Right lobe of liver (tissue), 6 donors: Measurements from ENCODE around the gene ATP10A. TPM values are rescaled to one million over a fixed set of nuclear protein-coding genes. Genes with fewer than 3 reads are reported as not detected.
"Not testable (repeated sequence)": the region's sequence is repeated elsewhere in the genome, so short reads cannot be mapped to it uniquely, and the experiment has no call there.

Experiments
- ATAC-seq, 4 donors: fragments of 200-7000 bp; cut with Tn5 transposase; one replicate each; pipeline ENCODE4 v1.9.1; 2020; ENCODE audit warnings: mild to moderate bottlenecking in 4 of 4, moderate library complexity in 4 of 4
- DNase-seq, 3 donors: peaks; one replicate each; pipeline ENCODE4 v3.0.0-alpha.2; 2020
- H3K27ac ChIP-seq, 3 donors: fragments of 200-600 bp; one replicate each; pipeline ENCODE4 v1.8.0; 2022
- H3K27me3 ChIP-seq, 2 donors: fragments of 200-600 bp; one replicate each; pipeline ENCODE4 v1.8.0; 2022
- H3K36me3 ChIP-seq, 4 donors: fragments of 200-600 bp; sonication (generic) in 1 of 4; one replicate each; pipeline versions ENCODE4 v1.5.1 to v1.8.0; 2017 to 2022; ENCODE audit warnings: control low read depth in 1 of 4
- H3K4me1 ChIP-seq, 4 donors: fragments of 200-600 bp; sonication (generic) in 1 of 4; one replicate each; pipeline versions ENCODE4 v1.5.1 to v1.8.0; 2017 to 2022; ENCODE audit warnings: control low read depth in 1 of 4
- H3K4me3 ChIP-seq, 3 donors: fragments of 200-600 bp; one replicate each; pipeline ENCODE4 v1.8.0; 2022
- H3K9me3 ChIP-seq, 4 donors: fragments of 200-600 bp; sonication (generic) in 1 of 4; one replicate each; pipeline versions ENCODE4 v1.5.1 to v1.8.0; 2017 to 2022; ENCODE audit warnings: control low read depth in 1 of 4
- CTCF ChIP-seq, 4 donors: fragments of 200-600 bp in 3 of 4; fragments of 450-650 bp in 1 of 4; IDR thresholded peaks; one replicate each; pipeline versions ENCODE4 v1.5.1 to v1.8.0; 2016 to 2022; ENCODE audit warnings: antibody characterized with exemption in 4 of 4, mild to moderate bottlenecking in 2 of 4
- POLR2A ChIP-seq: fragments of 450-650 bp; IDR thresholded peaks from one replicate; pipeline ENCODE4 v1.6.1; 2017; ENCODE audit warnings: antibody characterized with exemption, mild to moderate bottlenecking
- WGBS: methylation state at CpG from one replicate; pipeline ENCODE4 v1.1.6; 2018; ENCODE audit warnings: low coverage, low lambda C conversion rate; ENCODE audit not compliant: insufficient coverage; ENCODE audit errors: missing lambda C conversion rate; 5-methylcytosine and 5-hydroxymethylcytosine counted together
- intact Hi-C, 2 donors: fragments of 100-400 bp; cut with DNase I; formaldehyde crosslinking; loops; one replicate each; pipeline versions ENCODE4 v1.11.2 to v1.14.1; 2022
- microRNA-seq, 2 donors: library from miRNA; unstranded; fragments of <30 nt; microRNA quantifications; one replicate each; pipeline ENCODE4, GENCODE V29; 2019 to 2020
- small RNA-seq, 2 experiments: library from RNA; depleted of rRNA; stranded (forward); fragments of <200 nt; gene quantifications; one replicate each; pipeline ENCODE3, GENCODE V24; 2016
- total RNA-seq, 6 experiments: library from RNA; depleted of rRNA in 2 of 6; stranded (reverse); fragments of >200 nt in 2 of 6; fragmentation: NEBNext Ultra II Directional in 3 of 6; extraction: Animal tissue kit (Norgen Biotek cat#: 25700) in 3 of 6; gene quantifications; one replicate each; pipeline versions ENCODE4 v1.1.0 to v1.2.4, GENCODE V29; 2016 to 2023
- donor health status: DM: no; HTN: yes; CAD: no.
- donor health status: DM: no; HTN: no; CAD: no.
- donor health status: DM: no; HTN: no; CAD: no.
- donor health status: DM: no; HTN: yes; CAD: no.
- donor health status: DM: no; HTN: yes; CAD: no.

Gene ATP10A
- total RNA-seq, 6 experiments from 2014 or later = 0.15 to 1.00 (median 0.34) TPM

GRCh38 chr15:25640381-25640780 is 222.7 kb downstream of the ATP10A start:
- Histone ChIP-seq H3K27ac (no peak overlapping the region), H3K27me3 (no peaks in the 10 kb centered on the region), H3K36me3 (no peaks in the 10 kb centered on the region), H3K9me3 (no peaks in the 10 kb centered on the region), H3K4me3 (no peak overlapping the region), H3K4me1 (no peaks in the 10 kb centered on the region)
- ATAC-seq = no peak
- no peak for DNase-seq
- TF ChIP-seq POLR2A (no peak), CTCF (IDR thresholded peaks at IDR 0.05) (no peak)
- WGBS = 60% methylated on average over 5 of the region's 5 CpGs
- intact Hi-C loops = no loop called here

GRCh38 chr15:25636486-25636885 is 226.6 kb downstream of the ATP10A start:
- H3K27ac ChIP-seq, H3K4me3 ChIP-seq, H3K9me3 ChIP-seq, intact Hi-C loops, DNase-seq, H3K27me3 ChIP-seq, ATAC-seq, H3K36me3 ChIP-seq, H3K4me1 ChIP-seq: not testable (repeated sequence)
- 25% methylated on average over 9 of the region's 9 CpGs for WGBS

GRCh38 chr15:25635191-25635590 is 227.9 kb downstream of the ATP10A start:
- Histone ChIP-seq H3K27ac (no peak overlapping the region), H3K27me3 (no peaks in the 10 kb centered on the region), H3K36me3 (no peaks in the 10 kb centered on the region), H3K4me1 (no peaks in the 10 kb centered on the region), H3K4me3 (no peak overlapping the region), H3K9me3 (no peaks in the 10 kb centered on the region)
- no peak for ATAC-seq
- intact Hi-C loops = no loop called here
- TF ChIP-seq CTCF (IDR thresholded peaks at IDR 0.05) = no peak
- no peak for TF ChIP-seq POLR2A
- DNase-seq = no peak

GRCh38 chr15:25633862-25634261 is 229.3 kb downstream of the ATP10A start:
- no peaks in the 10 kb centered on the region for H3K36me3 ChIP-seq
- no peak overlapping the region for H3K4me3 ChIP-seq
- 20% methylated on average over 2 of the region's 3 CpGs for WGBS
- H3K4me1 ChIP-seq = no peaks in the 10 kb centered on the region
- no peaks in the 10 kb centered on the region for H3K9me3 ChIP-seq
- intact Hi-C loops = no loop called here
- TF ChIP-seq CTCF (IDR thresholded peaks at IDR 0.05) (no peak), POLR2A (no peak)
- DNase-seq (no peak), ATAC-seq (no peak)
- H3K27me3 ChIP-seq = no peaks in the 10 kb centered on the region
- no peak overlapping the region for H3K27ac ChIP-seq

GRCh38 chr15:25631971-25632370 is 231.2 kb downstream of the ATP10A start:
- H3K36me3 ChIP-seq = no peaks in the 10 kb centered on the region
- no peak overlapping the region for H3K4me3 ChIP-seq
- no peaks in the 10 kb centered on the region for H3K4me1 ChIP-seq
- ATAC-seq = no peak
- TF ChIP-seq POLR2A = no peak
- TF ChIP-seq CTCF (IDR thresholded peaks at IDR 0.05) = no peak
- intact Hi-C loops = no loop called here
- H3K9me3 ChIP-seq = no peaks in the 10 kb centered on the region
- DNase-seq = no peak
- H3K27ac ChIP-seq = no peak overlapping the region
- no peaks in the 10 kb centered on the region for H3K27me3 ChIP-seq
- 54% methylated on average over 3 of the region's 8 CpGs for WGBS

Small RNAs within 50 kb of the gene (microRNA-seq; reads per million reads assigned to microRNA genes)
- 0 to 0.29 reads per million in 2 donors for gene MIR4715

Small RNAs within 50 kb of the gene (small RNA-seq; reads per million reads assigned to genes)
- gene MIR4715 = 0 reads per million in 2 experiments
- 0 reads per million in 2 experiments for gene RNA5SP390
